ENCODE measurements around the gene MEN1. TPM values are rescaled to one million over a fixed set of nuclear protein-coding genes. Genes with fewer than 3 reads are reported as not detected.

Gene MEN1
- total RNA-seq, 1 donor from 2014 or later, result 29.2 TPM

GRCh38 chr11:64829536-64830251 lies 19.3 kb upstream of the MEN1 start:
- no peak for DNase-seq (ENCODE audit: extremely low spot score, unreplicated experiment)
- no peak for TF ChIP-seq CTCF (IDR thresholded peaks at IDR 0.05)
- H3K27me3 Mint-ChIP-seq (ENCODE audit: unreplicated experiment), result no peaks in the 10 kb centered on the region
- H3K4me3 Mint-ChIP-seq (ENCODE audit: unreplicated experiment), result no peak overlapping the region
- no peaks in the 10 kb centered on the region for H3K4me1 Mint-ChIP-seq (ENCODE audit: unreplicated experiment)
- H3K9me3 Mint-ChIP-seq (ENCODE audit: unreplicated experiment), result no peaks in the 10 kb centered on the region
- no peaks in the 10 kb centered on the region for H3K36me3 Mint-ChIP-seq (ENCODE audit: unreplicated experiment)
- no peak overlapping the region for H3K27ac Mint-ChIP-seq (ENCODE audit: unreplicated experiment)

DNA sequence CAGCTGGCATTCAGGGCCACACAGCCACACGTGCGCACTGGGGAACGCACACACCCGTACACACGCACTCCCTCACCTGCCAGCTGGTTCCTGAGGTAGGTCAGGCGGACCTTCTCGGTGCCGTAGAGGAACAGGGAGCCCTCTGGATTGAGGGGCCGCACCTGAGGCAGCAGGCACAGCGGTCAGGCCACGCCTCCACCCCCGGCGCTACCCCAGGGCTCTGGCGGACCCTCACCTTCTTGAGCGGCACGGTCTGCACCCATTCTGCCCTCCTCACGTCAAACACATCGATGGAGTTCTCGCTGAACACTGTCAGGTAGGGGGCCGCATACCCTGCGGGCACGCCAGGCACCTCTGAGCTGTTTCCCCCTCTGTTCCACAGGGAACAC lies 17.1 kb upstream of the MEN1 start:
- no peaks in the 10 kb centered on the region for H3K36me3 Mint-ChIP-seq (ENCODE audit: unreplicated experiment)
- H3K27ac Mint-ChIP-seq (ENCODE audit: unreplicated experiment), result no peak overlapping the region

DNA sequence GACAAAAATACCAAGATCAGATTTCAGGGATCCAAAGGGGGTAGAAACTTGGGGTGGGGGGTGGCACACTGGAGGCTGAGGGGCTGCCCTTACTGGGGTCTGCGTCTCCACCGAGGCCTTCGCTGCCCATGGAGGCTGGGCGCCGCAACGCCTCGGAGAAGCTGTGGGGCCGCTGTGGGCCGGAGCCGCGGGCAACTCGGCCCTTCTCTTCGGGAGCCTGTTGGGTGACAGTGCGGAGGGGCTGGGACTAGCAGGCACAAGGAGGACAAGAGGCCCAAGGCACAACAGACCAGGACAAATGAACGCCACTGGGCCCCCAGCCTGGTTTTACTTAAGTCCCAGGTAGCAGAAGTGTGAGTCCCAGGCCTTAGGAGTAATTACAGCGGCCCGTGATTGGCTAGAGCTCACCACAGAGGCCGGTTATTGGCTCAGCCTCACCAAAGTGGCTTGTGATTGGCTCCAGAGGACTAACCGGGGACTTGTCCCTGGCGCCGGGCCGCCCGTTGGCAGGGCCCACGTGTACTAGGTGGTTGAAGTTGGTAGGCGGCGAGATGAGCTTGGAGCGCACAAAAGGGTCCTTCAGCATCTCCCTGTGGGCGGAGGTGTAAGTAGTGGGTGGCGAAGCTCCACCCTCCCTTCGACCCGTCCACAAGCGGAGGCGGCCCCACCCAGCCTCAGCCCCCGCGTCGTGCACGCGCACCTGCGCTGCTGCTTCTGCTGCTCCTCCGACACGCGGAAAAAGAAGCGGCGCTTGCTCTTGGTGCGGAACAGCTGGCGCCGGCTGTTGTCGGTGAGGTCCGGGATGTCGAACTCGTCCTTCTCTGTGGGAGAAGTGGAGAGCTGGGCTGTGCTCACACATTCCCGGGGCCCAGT lies 16.5 kb upstream of the MEN1 start:
- no peaks in the 10 kb centered on the region for H3K4me1 Mint-ChIP-seq (ENCODE audit: unreplicated experiment)
- H3K4me3 Mint-ChIP-seq (ENCODE audit: unreplicated experiment), result no peak overlapping the region
- H3K36me3 Mint-ChIP-seq (ENCODE audit: unreplicated experiment), result no peaks in the 10 kb centered on the region
- TF ChIP-seq CTCF (IDR thresholded peaks at IDR 0.05), result no peak
- H3K27me3 Mint-ChIP-seq (ENCODE audit: unreplicated experiment), result peaks cover 6% of the 10 kb centered on the region
- no peak for DNase-seq (ENCODE audit: extremely low spot score, unreplicated experiment)
- no peaks in the 10 kb centered on the region for H3K9me3 Mint-ChIP-seq (ENCODE audit: unreplicated experiment)
- no peak overlapping the region for H3K27ac Mint-ChIP-seq (ENCODE audit: unreplicated experiment)

More for the DNA sequence above, 17.1 kb upstream of the MEN1 start:
- DNase-seq (ENCODE audit: extremely low spot score, unreplicated experiment), result no peak
- no peak for TF ChIP-seq CTCF (IDR thresholded peaks at IDR 0.05)
- Mint-ChIP-seq H3K4me1 (ENCODE audit: unreplicated experiment) (no peaks in the 10 kb centered on the region), H3K4me3 (ENCODE audit: unreplicated experiment) (no peak overlapping the region), H3K27me3 (ENCODE audit: unreplicated experiment) (peaks cover 6% of the 10 kb centered on the region), H3K9me3 (ENCODE audit: unreplicated experiment) (no peaks in the 10 kb centered on the region)

GRCh38 chr11:64826062-64826461 lies 15.7 kb upstream of the MEN1 start:
- DNase-seq (ENCODE audit: extremely low spot score, unreplicated experiment), result no peak
- no peaks in the 10 kb centered on the region for H3K4me1 Mint-ChIP-seq (ENCODE audit: unreplicated experiment)
- no peak overlapping the region for H3K27ac Mint-ChIP-seq (ENCODE audit: unreplicated experiment)
- no peak overlapping the region for H3K4me3 Mint-ChIP-seq (ENCODE audit: unreplicated experiment)
- H3K36me3 Mint-ChIP-seq (ENCODE audit: unreplicated experiment), result no peaks in the 10 kb centered on the region
- no peaks in the 10 kb centered on the region for H3K9me3 Mint-ChIP-seq (ENCODE audit: unreplicated experiment)
- peaks cover 6% of the 10 kb centered on the region for H3K27me3 Mint-ChIP-seq (ENCODE audit: unreplicated experiment)
- TF ChIP-seq CTCF (IDR thresholded peaks at IDR 0.05), result no peak

- no peaks in the 10 kb centered on the region for H3K4me1 Mint-ChIP-seq (ENCODE audit: unreplicated experiment)
- H3K27me3 Mint-ChIP-seq (ENCODE audit: unreplicated experiment), result peaks cover 6% of the 10 kb centered on the region
- no peaks in the 10 kb centered on the region for H3K9me3 Mint-ChIP-seq (ENCODE audit: unreplicated experiment)
- TF ChIP-seq CTCF (IDR thresholded peaks at IDR 0.05), result no peak
- no peak for DNase-seq (ENCODE audit: extremely low spot score, unreplicated experiment)
- H3K36me3 Mint-ChIP-seq (ENCODE audit: unreplicated experiment), result no peaks in the 10 kb centered on the region
- no peak overlapping the region for H3K27ac Mint-ChIP-seq (ENCODE audit: unreplicated experiment)
- no peak overlapping the region for H3K4me3 Mint-ChIP-seq (ENCODE audit: unreplicated experiment)
Measured at GRCh38 chr11:64823568-64824119, 13.3 kb upstream of the MEN1 start.

Data from osteocyte (in vitro differentiated cells).